HEK293 (cell line): Measurements from ENCODE around the gene SPCS2.

Source experiments
- ATF2 ChIP-seq: fragments of 450-650 bp; formaldehyde crosslinking; IDR thresholded peaks from 2 replicates; pipeline ENCODE4 v1.5.1; 2016; ENCODE audit warnings: missing biosample characterization, missing genetic modification characterization, low read depth
- CTCF ChIP-seq: fragments of 450-650 bp; formaldehyde crosslinking; IDR thresholded peaks from 2 replicates; pipeline ENCODE4 v1.5.1; 2016; ENCODE audit warnings: missing biosample characterization, missing genetic modification characterization
- HOXD13 ChIP-seq: sonication (generic); formaldehyde crosslinking; IDR thresholded peaks from 2 replicates; pipeline ENCODE4 v1.8.0; 2022; ENCODE audit warnings: missing genetic modification reagents, borderline replicate concordance
- KLF8 ChIP-seq: fragments of 450-650 bp; formaldehyde crosslinking; IDR thresholded peaks from 2 replicates; pipeline ENCODE4 v1.5.1; 2016; ENCODE audit warnings: missing biosample characterization, missing genetic modification characterization
- REST ChIP-seq: fragments of 450-650 bp; formaldehyde crosslinking; IDR thresholded peaks from 2 replicates; pipeline ENCODE4 v1.5.1; 2016; ENCODE audit warnings: missing biosample characterization, missing genetic modification characterization
- ZNF175 ChIP-seq: fragments of 450-650 bp; formaldehyde crosslinking; IDR thresholded peaks from 2 replicates; pipeline ENCODE4 v1.5.1; 2016; ENCODE audit warnings: missing biosample characterization, missing genetic modification characterization
- ZNF274 ChIP-seq, 2 experiments: fragments of 200-500 bp in 1 of 2; fragments of 450-650 bp in 1 of 2; sonication (Bioruptor generic) in 1 of 2; formaldehyde crosslinking in 1 of 2; IDR thresholded peaks; 2 replicates each; pipeline versions ENCODE4 v1.5.1 to v1.6.1; 2014 to 2016; ENCODE audit warnings: borderline replicate concordance in 1 of 2, inconsistent platforms in 1 of 2, low read length in 1 of 2, missing biosample characterization in 1 of 2, missing genetic modification characterization in 1 of 2
- ZNF362 ChIP-seq: fragments of 450-650 bp; formaldehyde crosslinking; IDR thresholded peaks from 2 replicates; pipeline ENCODE4 v1.5.1; 2016; ENCODE audit warnings: missing biosample characterization, missing genetic modification characterization
- ZNF518A ChIP-seq: fragments of 450-650 bp; formaldehyde crosslinking; conservative IDR thresholded peaks from 2 replicates; pipeline ENCODE4 v1.5.1; 2016; ENCODE audit warnings: low read depth, missing biosample characterization, missing genetic modification characterization
- ZNF530 ChIP-seq: fragments of 450-650 bp; formaldehyde crosslinking; IDR thresholded peaks from 2 replicates; pipeline ENCODE4 v1.5.1; 2016; ENCODE audit warnings: low read depth, missing biosample characterization, missing genetic modification characterization
- ZNF580 ChIP-seq: fragments of 450-650 bp; formaldehyde crosslinking; IDR thresholded peaks from 2 replicates; pipeline ENCODE4 v1.5.1; 2016; ENCODE audit warnings: missing biosample characterization, missing genetic modification characterization
- ZNF701 ChIP-seq: fragments of 450-650 bp; formaldehyde crosslinking; IDR thresholded peaks from 2 replicates; pipeline ENCODE4 v1.5.1; 2016; ENCODE audit warnings: missing biosample characterization, missing genetic modification characterization
- ZNF768 ChIP-seq: fragments of 450-650 bp; formaldehyde crosslinking; IDR thresholded peaks from 2 replicates; pipeline ENCODE4 v1.5.1; 2018; ENCODE audit warnings: missing biosample characterization, mild to moderate bottlenecking, missing genetic modification characterization
- ZNF776 ChIP-seq: fragments of 450-650 bp; formaldehyde crosslinking; IDR thresholded peaks from 2 replicates; pipeline ENCODE4 v1.5.0; 2017; ENCODE audit warnings: missing biosample characterization, missing genetic modification characterization, borderline replicate concordance

- TF ChIP-seq ZNF362 (tag by site-specific recombination) (no peak), ZNF175 (tag by site-specific recombination) (no peak), ZNF580 (tag by site-specific recombination) (no peak), ZNF274 (IDR thresholded peaks at IDR 0.05; ENCODE audit: low read length) (no peak), ZNF274 (tag by site-specific recombination; IDR thresholded peaks at IDR 0.05; ENCODE audit: borderline replicate concordance) (no peak), ZNF768 (tag by site-specific recombination) (no peak), CTCF (tag by site-specific recombination) (no peak), ZNF530 (tag by site-specific recombination) (no peak), ATF2 (tag by site-specific recombination) (no peak), ZNF701 (tag by site-specific recombination) (no peak), ZNF518A (tag by site-specific recombination) (no peak), KLF8 (tag by site-specific recombination) (no peak), ZNF776 (tag by site-specific recombination) (no peak), HOXD13 (no peak), REST (no peak)
Observed at GRCh38 chr11:74953451-74953850, 4.4 kb downstream of the SPCS2 start.
